ENCODE results near the gene HIPK2. TPM values are rescaled to one million over a fixed set of nuclear protein-coding genes. Genes with fewer than 3 reads are reported as not detected.
A peak's percentile ranks its signal among the peaks of the same experiment; 100 is the strongest.

HIPK2 gene
- polyA plus RNA-seq, 3 donors, result 1.6 to 12.1 (median 3.0) TPM

- no peak overlapping the region for H3K9ac ChIP-seq (ENCODE audit: insufficient read depth, low read length, poor library complexity, severe bottlenecking)
- TF ChIP-seq CTCF (IDR thresholded peaks at IDR 0.05), result no peak
- DNase-seq, result no peak
- no peaks in the 10 kb centered on the region for H3K27me3 ChIP-seq (ENCODE audit: control insufficient read depth in 2 of 2, insufficient read depth in 2 of 2, low read length in 2 of 2)
- H3K27ac ChIP-seq (ENCODE audit: low read depth in 1 of 2, low read length in 2 of 2), result no peak overlapping the region
- peaks cover 40 to 45% of the 10 kb centered on the region in 2 donors for H3K36me3 Mint-ChIP-seq
- H3K27me3 Mint-ChIP-seq (ENCODE audit: low read depth in 3 of 3), result peaks cover 0 to 6% (median 0%) of the 10 kb centered on the region in 3 donors
- no peak overlapping the region for H3K4me3 ChIP-seq (replicated peaks in 1 of 3; ENCODE audit: low read depth in 2 of 3, low read length in 3 of 3)
- H3K79me2 ChIP-seq (ENCODE audit: insufficient read depth, low read length), result peaks cover 86% of the 10 kb centered on the region
- H3K4me3 Mint-ChIP-seq, result no peak overlapping the region
- no peak overlapping the region for H2AFZ ChIP-seq (ENCODE audit: insufficient read depth, low read depth, low read length, poor library complexity, severe bottlenecking)
- intact Hi-C loops (cut with micrococcal nuclease), result no loop called here
- H4K20me1 ChIP-seq (ENCODE audit: insufficient read depth, low read length), result peaks cover 51% of the 10 kb centered on the region
- 86% methylated on average over 2 of the region's 6 CpGs for WGBS (ENCODE audit: insufficient coverage)
- H3K4me1 Mint-ChIP-seq, result peaks cover 84% of the 10 kb centered on the region
- H3K4me1 ChIP-seq (ENCODE audit: control insufficient read depth in 1 of 2, insufficient read depth in 2 of 2, low read length in 2 of 2), result peaks cover 62 to 74% of the 10 kb centered on the region in 2 donors
- H3K9me3 Mint-ChIP-seq, result peaks cover 0 to 3% (median 0%) of the 10 kb centered on the region in 7 donors
- no peak overlapping the region for H3K4me2 ChIP-seq (replicated peaks; ENCODE audit: extremely low read depth, low read length, poor library complexity, severe bottlenecking)
- H3K9me3 ChIP-seq (replicated peaks in 1 of 2; ENCODE audit: control insufficient read depth in 1 of 2, insufficient read depth in 1 of 2, low read length in 2 of 2), result no peaks in the 10 kb centered on the region
- peak overlapping the region in 3 of 7 donors; percentile 51 to 80 (median 54) for H3K27ac Mint-ChIP-seq
- H3K36me3 ChIP-seq (replicated peaks in 1 of 2; ENCODE audit: control insufficient read depth in 1 of 2, insufficient read depth in 2 of 2, low read length in 2 of 2), result peaks cover 3 to 28% of the 10 kb centered on the region in 2 donors
These were observed 126.5 kb downstream of the HIPK2 start for GRCh38 chr7:139651308-139651707.

GRCh38 chr7:139650429-139651100, 127.2 kb downstream of the HIPK2 start:
- Histone ChIP-seq H3K4me2 (replicated peaks; ENCODE audit: extremely low read depth, low read length, poor library complexity, severe bottlenecking) (no peak overlapping the region), H3K27me3 (ENCODE audit: control insufficient read depth in 2 of 2, insufficient read depth in 2 of 2, low read length in 2 of 2) (no peaks in the 10 kb centered on the region), H3K79me2 (ENCODE audit: insufficient read depth, low read length) (peaks cover 84% of the 10 kb centered on the region), H3K4me1 (ENCODE audit: control insufficient read depth in 1 of 2, insufficient read depth in 2 of 2, low read length in 2 of 2) (peaks cover 62 to 75% of the 10 kb centered on the region in 2 donors), H3K9ac (ENCODE audit: insufficient read depth, low read length, poor library complexity, severe bottlenecking) (no peak overlapping the region), H3K4me3 (replicated peaks in 1 of 3; ENCODE audit: low read depth in 2 of 3, low read length in 3 of 3) (no peak overlapping the region), H4K20me1 (ENCODE audit: insufficient read depth, low read length) (peaks cover 51% of the 10 kb centered on the region), H3K27ac (ENCODE audit: low read depth in 1 of 2, low read length in 2 of 2) (no peak overlapping the region), H2AFZ (ENCODE audit: insufficient read depth, low read depth, low read length, poor library complexity, severe bottlenecking) (no peak overlapping the region), H3K9me3 (replicated peaks in 1 of 2; ENCODE audit: control insufficient read depth in 1 of 2, insufficient read depth in 1 of 2, low read length in 2 of 2) (no peaks in the 10 kb centered on the region), H3K36me3 (replicated peaks in 1 of 2; ENCODE audit: control insufficient read depth in 1 of 2, insufficient read depth in 2 of 2, low read length in 2 of 2) (peaks cover 4 to 30% of the 10 kb centered on the region in 2 donors)
- intact Hi-C loops (cut with micrococcal nuclease), result no loop called here
- peaks cover 0 to 6% (median 0%) of the 10 kb centered on the region in 3 donors for H3K27me3 Mint-ChIP-seq (ENCODE audit: low read depth in 3 of 3)
- DNase-seq, result no peak
- H3K4me1 Mint-ChIP-seq, result peaks cover 83% of the 10 kb centered on the region
- 97% methylated on average over 7 of the region's 12 CpGs for WGBS (ENCODE audit: insufficient coverage)
- TF ChIP-seq CTCF (IDR thresholded peaks at IDR 0.05), result no peak
- H3K9me3 Mint-ChIP-seq, result peaks cover 0 to 3% (median 0%) of the 10 kb centered on the region in 7 donors
- peaks cover 34 to 40% of the 10 kb centered on the region in 2 donors for H3K36me3 Mint-ChIP-seq
- H3K27ac Mint-ChIP-seq, result peak overlapping the region in 4 of 7 donors; percentile 10 to 57 (median 50)
- H3K4me3 Mint-ChIP-seq, result no peak overlapping the region

Data from CD14-positive monocyte (primary cell).